WTC11 (cell line): Measurements from ENCODE around the gene TIMM50. TPM values are rescaled to one million over a fixed set of nuclear protein-coding genes. Genes with fewer than 3 reads are reported as not detected.
A peak's percentile ranks its signal among the peaks of the same experiment; 100 is the strongest.

Experiments
- ATAC-seq: fragments of 200-7000 bp; cut with Tn5 transposase; 2 replicates; pipeline ENCODE4 v1.10.0; 2021; ENCODE audit warnings: mild to moderate bottlenecking, moderate library complexity
- CTCF ChIA-PET: fragments of 300-600 bp; sonication (Branson Sonifier 250); formaldehyde crosslinking; loops from one replicate; lab custom pipeline; 2021; ENCODE audit warnings: antibody characterized with exemption; lab: Charles Lee
- POLR2A ChIA-PET: fragments of 350-600 bp; sonication (Branson Sonifier 250); formaldehyde crosslinking; loops from one replicate; lab custom pipeline; 2021; ENCODE audit warnings: antibody characterized with exemption; lab: Charles Lee
- DNase-seq: peaks from one replicate; pipeline ENCODE4 v3.0.0; 2021; ENCODE audit warnings: low spot score
- H3K27ac Mint-ChIP-seq: 2 replicates; pipeline ENCODE4 v1.8.0; 2021; ENCODE audit warnings: mixed read lengths
- H3K27me3 Mint-ChIP-seq: 2 replicates; pipeline ENCODE4 v1.8.0; 2021; ENCODE audit warnings: low read depth, mild to moderate bottlenecking, moderate library complexity, mixed read lengths
- H3K36me3 Mint-ChIP-seq: 2 replicates; pipeline ENCODE4 v1.8.0; 2021; ENCODE audit warnings: mixed read lengths
- H3K4me1 Mint-ChIP-seq: 2 replicates; pipeline ENCODE4 v1.8.0; 2022; ENCODE audit warnings: mixed read lengths
- H3K4me3 Mint-ChIP-seq: 2 replicates; pipeline ENCODE4 v1.8.0; 2021; ENCODE audit warnings: mild to moderate bottlenecking, moderate library complexity, mixed read lengths
- H3K9me3 Mint-ChIP-seq: 2 replicates; pipeline ENCODE4 v1.8.0; 2021; ENCODE audit warnings: mixed read lengths
- CREB1 ChIP-seq: sonication (generic); formaldehyde crosslinking; IDR thresholded peaks from 2 replicates; pipeline ENCODE4 v1.8.0; 2023; ENCODE audit warnings: mild to moderate bottlenecking, missing genetic modification reagents
- CREM ChIP-seq: sonication (generic); formaldehyde crosslinking; IDR thresholded peaks from 2 replicates; pipeline ENCODE4 v1.8.1; 2022; ENCODE audit warnings: mild to moderate bottlenecking, missing genetic modification reagents, moderate library complexity
- CTCF ChIP-seq: fragments of 200-600 bp; IDR thresholded peaks from 2 replicates; pipeline ENCODE4 v1.8.0; 2022; ENCODE audit warnings: antibody characterized with exemption
- E2F5 ChIP-seq: sonication (generic); formaldehyde crosslinking; IDR thresholded peaks from 2 replicates; pipeline ENCODE4 v1.8.1; 2022; ENCODE audit warnings: mild to moderate bottlenecking, moderate library complexity, missing genetic modification reagents
- GRHL2 ChIP-seq: fragments of 250-450 bp; sonication (Bioruptor Pico); IDR thresholded peaks from 2 replicates; pipeline ENCODE4 v1.8.0; 2022; ENCODE audit warnings: mild to moderate bottlenecking, moderate library complexity; ENCODE audit not compliant: insufficient replicate concordance, severe bottlenecking
- JAZF1 ChIP-seq: fragments of 250-450 bp; sonication (Bioruptor Pico); IDR thresholded peaks from 2 replicates; pipeline ENCODE4 v1.9.0; 2021; ENCODE audit warnings: moderate library complexity, mild to moderate bottlenecking, inconsistent platforms
- MYBL2 ChIP-seq: sonication (generic); formaldehyde crosslinking; IDR thresholded peaks from 2 replicates; pipeline ENCODE4 v1.8.1; 2023; ENCODE audit warnings: mild to moderate bottlenecking, moderate library complexity, missing genetic modification reagents
- OVOL2 ChIP-seq: fragments of 250-450 bp; sonication (Bioruptor Pico); IDR thresholded peaks from 2 replicates; pipeline ENCODE4 v1.9.0; 2021; ENCODE audit warnings: mild to moderate bottlenecking, borderline replicate concordance
- PREB ChIP-seq: sonication (generic); formaldehyde crosslinking; IDR thresholded peaks from 2 replicates; pipeline ENCODE4 v1.8.1; 2022; ENCODE audit warnings: mild to moderate bottlenecking, missing genetic modification reagents, moderate library complexity, borderline replicate concordance
- PRRX2 ChIP-seq: fragments of 250-450 bp; sonication (Bioruptor Pico); IDR thresholded peaks from 2 replicates; pipeline ENCODE4 v1.8.0; 2021; ENCODE audit warnings: mild to moderate bottlenecking
- SP1 ChIP-seq: sonication (generic); formaldehyde crosslinking; conservative IDR thresholded peaks from 2 replicates; pipeline ENCODE4 v1.8.1; 2022; ENCODE audit warnings: missing genetic modification reagents
- STAT6 ChIP-seq: sonication (generic); formaldehyde crosslinking; conservative IDR thresholded peaks from 2 replicates; pipeline ENCODE4 v1.8.1; 2023; ENCODE audit warnings: mild to moderate bottlenecking, low read depth, missing genetic modification reagents, moderate library complexity
- TEAD1 ChIP-seq: sonication (generic); formaldehyde crosslinking; IDR thresholded peaks from 2 replicates; pipeline ENCODE4 v1.8.0; 2022; ENCODE audit warnings: mild to moderate bottlenecking, missing genetic modification reagents
- USF1 ChIP-seq: sonication (generic); formaldehyde crosslinking; IDR thresholded peaks from 2 replicates; pipeline ENCODE4 v1.8.0; 2022; ENCODE audit warnings: mild to moderate bottlenecking, missing genetic modification reagents
- ZMAT4 ChIP-seq: fragments of 250-450 bp; sonication (Bioruptor Pico); IDR thresholded peaks from 2 replicates; pipeline ENCODE4 v1.9.0; 2021; ENCODE audit warnings: mild to moderate bottlenecking
- ZNF121 ChIP-seq: sonication (generic); formaldehyde crosslinking; IDR thresholded peaks from 2 replicates; pipeline ENCODE4 v1.8.0; 2023; ENCODE audit warnings: missing genetic modification reagents
- ZNF263 ChIP-seq: sonication (generic); formaldehyde crosslinking; IDR thresholded peaks from 2 replicates; pipeline ENCODE4 v1.8.1; 2022; ENCODE audit warnings: low read depth, mild to moderate bottlenecking, moderate library complexity, missing genetic modification reagents
- ZNF317 ChIP-seq: sonication (generic); formaldehyde crosslinking; IDR thresholded peaks from 2 replicates; pipeline ENCODE4 v1.8.1; 2023; ENCODE audit warnings: low read depth, mild to moderate bottlenecking, moderate library complexity, missing genetic modification reagents, borderline replicate concordance
- ZNF512 ChIP-seq: sonication (generic); formaldehyde crosslinking; IDR thresholded peaks from 2 replicates; pipeline ENCODE4 v1.8.1; 2022; ENCODE audit warnings: missing genetic modification reagents, borderline replicate concordance
- ZNF532 ChIP-seq: fragments of 250-450 bp; sonication (Bioruptor Pico); IDR thresholded peaks from 2 replicates; pipeline ENCODE4 v1.9.0; 2021; ENCODE audit warnings: mild to moderate bottlenecking, borderline replicate concordance
- total RNA-seq: library from RNA; stranded (reverse); gene quantifications from 3 replicates; pipeline ENCODE4 v1.2.3, GENCODE V29; 2021

The TIMM50 gene
- total RNA-seq, 1 experiment from 2014 or later, result 154 TPM

- POLR2A ChIA-PET, result interaction anchor here (1.0 kb wide), 1 partner anchor 36 kb away, joined by 3 read pairs; the partner anchor contains the start of gene SUPT5H
- TF ChIP-seq E2F5 (CRISPR knock-in tag) (no peak), ZNF532 (no peak), MYBL2 (CRISPR knock-in tag) (no peak), STAT6 (CRISPR knock-in tag) (no peak), TEAD1 (CRISPR knock-in tag) (no peak), ZNF121 (no peak), USF1 (no peak), ZNF512 (CRISPR knock-in tag) (no peak), SP1 (CRISPR knock-in tag) (no peak), ZNF263 (CRISPR knock-in tag) (no peak), ZNF317 (CRISPR knock-in tag) (no peak), PRRX2 (CRISPR knock-in tag) (no peak), ZMAT4 (no peak), PREB (CRISPR knock-in tag) (no peak), CREB1 (CRISPR knock-in tag) (no peak), JAZF1 (no peak), CREM (CRISPR knock-in tag) (no peak), GRHL2 (CRISPR knock-in tag) (no peak), CTCF (no peak), OVOL2 (CRISPR knock-in tag) (no peak)
- H3K9me3 Mint-ChIP-seq, result no peaks in the 10 kb centered on the region
- no peaks in the 10 kb centered on the region for H3K27me3 Mint-ChIP-seq
- ATAC-seq (no peak), DNase-seq (no peak)
- peaks cover 18% of the 10 kb centered on the region for H3K4me1 Mint-ChIP-seq
- peaks cover 25% of the 10 kb centered on the region for H3K36me3 Mint-ChIP-seq
- H3K4me3 Mint-ChIP-seq, result peak overlapping the region; percentile 91
- H3K27ac Mint-ChIP-seq, result peak overlapping the region; percentile 87
- CTCF ChIA-PET, result interaction anchor here (1.0 to 1.5 kb wide), 4 partner anchors 7 to 59 kb away, joined by 4 to 6 read pairs (median 4); partner anchors contain the start of gene EID2B
Measured at GRCh38 chr19:39481676-39482075, 1.0 kb downstream of the TIMM50 start.
